Neural cell (in vitro differentiated cells): Measurements from ENCODE around the gene HELZ. TPM values are rescaled to one million over a fixed set of nuclear protein-coding genes. Genes with fewer than 3 reads are reported as not detected.
A peak's percentile ranks its signal among the peaks of the same experiment; 100 is the strongest.

ENCODE experiments used
- H2AFZ ChIP-seq: fragments of 200-600, 300-800 bp; sonication (generic), shearing (Covaris generic); 2 replicates; pipeline ENCODE4 v1.6.0; 2014; ENCODE audit warnings: low read depth, mild to moderate bottlenecking, antibody characterized with exemption, low read length, moderate library complexity
- H3F3A ChIP-seq: fragments of 200-600 bp; shearing (Covaris generic); 2 replicates; pipeline ENCODE4 v1.6.1; 2016; ENCODE audit warnings: mild to moderate bottlenecking, moderate library complexity, mixed read lengths, antibody characterized with exemption, low read length; ENCODE audit not compliant: insufficient read depth, poor library complexity, severe bottlenecking
- H3K27ac ChIP-seq: fragments of 200-600, 300-800 bp; sonication (generic), shearing (Covaris generic); 2 replicates; pipeline ENCODE4 v1.5.1; 2014; ENCODE audit warnings: mild to moderate bottlenecking, low read length, moderate library complexity
- H3K27me3 ChIP-seq: fragments of 300-800, 200-600 bp; sonication (generic), shearing (Covaris generic); 2 replicates; pipeline ENCODE4 v1.6.0; 2014; ENCODE audit warnings: mild to moderate bottlenecking, low read depth, low read length, moderate library complexity; ENCODE audit not compliant: insufficient read depth
- H3K36me3 ChIP-seq: fragments of 300-800, 200-600 bp; sonication (generic), shearing (Covaris generic); 2 replicates; pipeline ENCODE4 v1.5.1; 2014; ENCODE audit warnings: mild to moderate bottlenecking, antibody characterized with exemption, low read length, moderate library complexity; ENCODE audit not compliant: insufficient read depth
- H3K4me2 ChIP-seq: fragments of 300-800, 200-600 bp; sonication (generic), shearing (Covaris generic); 2 replicates; pipeline ENCODE4 v1.6.0; 2014; ENCODE audit warnings: mild to moderate bottlenecking, low read length
- H3K4me3 ChIP-seq: fragments of 300-800, 200-600 bp; sonication (generic), shearing (Covaris generic); 2 replicates; pipeline ENCODE4 v1.5.1; 2014; ENCODE audit warnings: mild to moderate bottlenecking, low read length, moderate library complexity
- H3K79me2 ChIP-seq: fragments of 200-600 bp; shearing (Covaris generic); replicated peaks from 2 replicates; pipeline ENCODE4 v1.6.0; 2014; ENCODE audit warnings: mild to moderate bottlenecking, low read length, moderate library complexity; ENCODE audit not compliant: insufficient read depth
- H3K9ac ChIP-seq: fragments of 300-800, 200-600 bp; sonication (generic), shearing (Covaris generic); 2 replicates; pipeline ENCODE4 v1.6.1; 2016; ENCODE audit warnings: mild to moderate bottlenecking, low read length, mixed read lengths
- H3K9me2 ChIP-seq: fragments of 200-600 bp; shearing (Covaris generic); 2 replicates; pipeline ENCODE4 v1.6.1; 2016; ENCODE audit warnings: mild to moderate bottlenecking, low read length, mixed read lengths; ENCODE audit not compliant: insufficient read depth
- H3K9me3 ChIP-seq: fragments of 200-600, 300-800 bp; sonication (generic), shearing (Covaris generic); 2 replicates; pipeline ENCODE4 v1.6.1; 2016; ENCODE audit warnings: mild to moderate bottlenecking, mixed run types, low read length, moderate library complexity, mixed read lengths
- H4K20me1 ChIP-seq: fragments of 200-600 bp; shearing (Covaris generic); 2 replicates; pipeline ENCODE4 v1.6.1; 2016; ENCODE audit warnings: mild to moderate bottlenecking, mixed run types; ENCODE audit not compliant: insufficient read depth
- CTCF ChIP-seq: fragments of 450-650 bp; IDR thresholded peaks from 2 replicates; pipeline ENCODE4 v1.5.1; 2014; ENCODE audit warnings: antibody characterized with exemption, mild to moderate bottlenecking, moderate library complexity; ENCODE audit not compliant: poor library complexity, severe bottlenecking
- EP300 ChIP-seq: fragments of 450-650 bp; conservative IDR thresholded peaks from 2 replicates; pipeline ENCODE4 v1.6.1; 2014; ENCODE audit warnings: antibody characterized with exemption, mild to moderate bottlenecking, moderate library complexity; ENCODE audit not compliant: poor library complexity, severe bottlenecking
- EZH2 ChIP-seq: fragments of 200-600, 300-800 bp; shearing (Covaris generic), sonication (generic); IDR thresholded peaks from 2 replicates; pipeline ENCODE4 v1.6.1; 2014; ENCODE audit warnings: antibody characterized with exemption, low read length, borderline replicate concordance, mild to moderate bottlenecking; ENCODE audit not compliant: insufficient read depth, poor library complexity, severe bottlenecking
- MXI1 ChIP-seq: fragments of 450-650 bp; conservative IDR thresholded peaks from 2 replicates; pipeline ENCODE4 v1.6.1; 2014; ENCODE audit warnings: antibody characterized with exemption, mild to moderate bottlenecking; ENCODE audit not compliant: poor library complexity, severe bottlenecking
- POLR2AphosphoS5 ChIP-seq: IDR thresholded peaks from 2 replicates; pipeline ENCODE4 v1.6.1; 2012
- RAD21 ChIP-seq: fragments of 450-650 bp; conservative IDR thresholded peaks from 2 replicates; pipeline ENCODE4 v1.6.1; 2014; ENCODE audit warnings: antibody characterized with exemption, mild to moderate bottlenecking, moderate library complexity
- REST ChIP-seq: IDR thresholded peaks from 2 replicates; pipeline ENCODE4 v1.6.1; 2012; ENCODE audit warnings: borderline replicate concordance
- SMC3 ChIP-seq: fragments of 450-650 bp; conservative IDR thresholded peaks from 2 replicates; pipeline ENCODE4 v1.6.1; 2014; ENCODE audit warnings: antibody characterized with exemption, mild to moderate bottlenecking, moderate library complexity; ENCODE audit not compliant: poor library complexity
- TAF1 ChIP-seq: IDR thresholded peaks from 2 replicates; pipeline ENCODE4 v1.6.1; 2012; ENCODE audit warnings: low read depth
- polyA plus RNA-seq: library from polyadenylated mRNA; depleted of rRNA; stranded (reverse); fragments of >200 nt; gene quantifications from 2 replicates; pipeline ENCODE4 v1.2.3, GENCODE V29; 2014

The HELZ gene
- polyA plus RNA-seq, 1 donor from 2014 or later = 11.7 TPM

GRCh38 chr17:67088639-67089038 lies 156.4 kb downstream of the HELZ start:
- H3K4me2 ChIP-seq = no peak overlapping the region
- no peaks in the 10 kb centered on the region for H3K27me3 ChIP-seq
- H2AFZ ChIP-seq = no peak overlapping the region
- peaks cover 3% of the 10 kb centered on the region for H3K79me2 ChIP-seq
- no peaks in the 10 kb centered on the region for H4K20me1 ChIP-seq
- H3K9ac ChIP-seq = no peak overlapping the region
- H3F3A ChIP-seq = no peaks in the 10 kb centered on the region
- no peaks in the 10 kb centered on the region for H3K9me2 ChIP-seq
- H3K4me3 ChIP-seq = no peak overlapping the region
- H3K27ac ChIP-seq = no peak overlapping the region
- H3K9me3 ChIP-seq = peaks cover 6% of the 10 kb centered on the region
- TF ChIP-seq EZH2 (no peak), RAD21 (no peak), REST (no peak), SMC3 (no peak), MXI1 (no peak), CTCF (no peak), POLR2AphosphoS5 (no peak), EP300 (no peak), TAF1 (no peak)
- H3K36me3 ChIP-seq = no peaks in the 10 kb centered on the region

- no peaks in the 10 kb centered on the region for H3K36me3 ChIP-seq
- H3K27me3 ChIP-seq = no peaks in the 10 kb centered on the region
- H3K4me2 ChIP-seq = no peak overlapping the region
- H2AFZ ChIP-seq = no peak overlapping the region
- no peak overlapping the region for H3K9ac ChIP-seq
- H3K4me3 ChIP-seq = no peak overlapping the region
- no peak for TF ChIP-seq EZH2
- no peaks in the 10 kb centered on the region for H3F3A ChIP-seq
- no peaks in the 10 kb centered on the region for H4K20me1 ChIP-seq
- no peak overlapping the region for H3K27ac ChIP-seq
- H3K79me2 ChIP-seq = peaks cover 3% of the 10 kb centered on the region
- no peaks in the 10 kb centered on the region for H3K9me2 ChIP-seq
- peaks cover 6% of the 10 kb centered on the region for H3K9me3 ChIP-seq
These were observed 159.6 kb downstream of the HELZ start for GRCh38 chr17:67085406-67085805.

- Histone ChIP-seq H3K27me3 (no peaks in the 10 kb centered on the region), H3K4me2 (no peak overlapping the region), H3K27ac (no peak overlapping the region), H3F3A (no peaks in the 10 kb centered on the region), H3K36me3 (no peaks in the 10 kb centered on the region), H4K20me1 (no peaks in the 10 kb centered on the region), H3K4me3 (no peak overlapping the region), H3K9ac (no peak overlapping the region), H3K79me2 (no peaks in the 10 kb centered on the region), H3K9me3 (no peaks in the 10 kb centered on the region), H2AFZ (no peak overlapping the region), H3K9me2 (no peaks in the 10 kb centered on the region)
- TF ChIP-seq MXI1 (no peak), CTCF (peak; percentile 33), RAD21 (peak; percentile 41), SMC3 (no peak)
These were observed 162.9 kb downstream of the HELZ start for GRCh38 chr17:67082107-67082506.
